Ovary (tissue), 10 donors: ENCODE measurements around the gene CFAP65. TPM values are rescaled to one million over a fixed set of nuclear protein-coding genes. Genes with fewer than 3 reads are reported as not detected.

Experiments
- DNase-seq, 5 donors: peaks; one replicate each; pipeline ENCODE4 v3.0.0-alpha.2; 2019 to 2020
- H3K27ac ChIP-seq, 2 donors: fragments of 200-600 bp; one replicate each; pipeline versions ENCODE4 v1.5.1 to v1.8.0; 2019 to 2022
- H3K27me3 ChIP-seq: fragments of 200-600 bp; one replicate; pipeline ENCODE4 v1.8.0; 2022
- H3K36me3 ChIP-seq: fragments of 200-600 bp; sonication (generic); one replicate; pipeline ENCODE4 v1.5.1; 2019
- H3K4me1 ChIP-seq: one replicate; pipeline ENCODE4 v1.8.1; 2013; ENCODE audit warnings: mild to moderate bottlenecking, moderate library complexity; ENCODE audit not compliant: insufficient read depth
- H3K4me3 ChIP-seq: fragments of 200-600 bp; sonication (generic); one replicate; pipeline ENCODE4 v1.5.1; 2017
- H3K9me3 ChIP-seq, 2 donors: fragments of 200-600 bp in 1 of 2; sonication (generic) in 1 of 2; one replicate each; pipeline versions ENCODE4 v1.5.1 to v1.8.1; 2013 to 2019; ENCODE audit warnings: mild to moderate bottlenecking in 1 of 2, moderate library complexity in 1 of 2
- CTCF ChIP-seq, 3 donors: fragments of 450-650 bp in 2 of 3; fragments of 200-600 bp in 1 of 3; IDR thresholded peaks; one replicate each; pipeline versions ENCODE4 v1.5.1 to v1.8.0; 2016 to 2022; ENCODE audit warnings: antibody characterized with exemption in 3 of 3, mild to moderate bottlenecking in 1 of 3
- EP300 ChIP-seq: sonication (generic); formaldehyde crosslinking; IDR thresholded peaks from one replicate; pipeline ENCODE4 v1.6.1; 2017; ENCODE audit warnings: antibody characterized with exemption
- POLR2A ChIP-seq: fragments of 450-650 bp; IDR thresholded peaks from one replicate; pipeline ENCODE4 v1.6.1; 2017; ENCODE audit warnings: antibody characterized with exemption, mild to moderate bottlenecking, moderate library complexity
- WGBS, 3 donors: extraction: QIAGEN DNeasy Blood & Tissue Kit in 1 of 3; methylation state at CpG; one replicate each; pipeline versions ENCODE4 v1.1.5 to v1.1.7; 2013 to 2017; 5-methylcytosine and 5-hydroxymethylcytosine counted together
- intact Hi-C, 4 donors: fragments of 100-400 bp; cut with DNase I; formaldehyde crosslinking; loops; one replicate each; pipeline versions ENCODE4 v1.11.0 to v1.15.1; 2022 to 2023
- long read RNA-seq, 3 donors: library from polyadenylated mRNA in 2 of 3; unstranded in 2 of 3; transcript quantifications; one replicate each; pipeline ENCODE4 v2.0.0 and lab custom pipeline, GENCODE V29; 2021 to 2026
- polyA plus RNA-seq, 2 donors: library from polyadenylated mRNA; stranded (reverse); fragments of 200-250 nt in 1 of 2; fragments of 350-450 nt in 1 of 2; fragmentation: Illumina TruSeq in 1 of 2; extraction: RNeasy Lipid Tissue Mini Kit (QIAGEN cat#74804) in 1 of 2; gene quantifications; one replicate each; pipeline ENCODE4 v1.2.3, GENCODE V29; 2013 to 2014
- total RNA-seq, 7 donors: library from RNA; depleted of rRNA in 2 of 7; stranded (reverse); fragments of >200 nt in 2 of 7; fragmentation: NEBNext Ultra II Directional in 3 of 7; extraction: Animal tissue kit (Norgen Biotek cat#: 25700) in 3 of 7; gene quantifications; one replicate each; pipeline versions ENCODE4 v1.1.0 to v1.2.4, GENCODE V29; 2016 to 2023
- donor health status: DM: no; HTN: no; CAD: no; lungs with moderate emphysema.
- donor health status: DM: no; HTN: no; CAD: no.
- donor health status: Bipolar disorder and iron deficiency.
- donor health status: DM: yes; HTN: yes; CAD: no.
- donor health status: DM: no; HTN: no; CAD: no.
- donor health status: DM: yes; HTN: yes; CAD: no.

Gene CFAP65, protein sequence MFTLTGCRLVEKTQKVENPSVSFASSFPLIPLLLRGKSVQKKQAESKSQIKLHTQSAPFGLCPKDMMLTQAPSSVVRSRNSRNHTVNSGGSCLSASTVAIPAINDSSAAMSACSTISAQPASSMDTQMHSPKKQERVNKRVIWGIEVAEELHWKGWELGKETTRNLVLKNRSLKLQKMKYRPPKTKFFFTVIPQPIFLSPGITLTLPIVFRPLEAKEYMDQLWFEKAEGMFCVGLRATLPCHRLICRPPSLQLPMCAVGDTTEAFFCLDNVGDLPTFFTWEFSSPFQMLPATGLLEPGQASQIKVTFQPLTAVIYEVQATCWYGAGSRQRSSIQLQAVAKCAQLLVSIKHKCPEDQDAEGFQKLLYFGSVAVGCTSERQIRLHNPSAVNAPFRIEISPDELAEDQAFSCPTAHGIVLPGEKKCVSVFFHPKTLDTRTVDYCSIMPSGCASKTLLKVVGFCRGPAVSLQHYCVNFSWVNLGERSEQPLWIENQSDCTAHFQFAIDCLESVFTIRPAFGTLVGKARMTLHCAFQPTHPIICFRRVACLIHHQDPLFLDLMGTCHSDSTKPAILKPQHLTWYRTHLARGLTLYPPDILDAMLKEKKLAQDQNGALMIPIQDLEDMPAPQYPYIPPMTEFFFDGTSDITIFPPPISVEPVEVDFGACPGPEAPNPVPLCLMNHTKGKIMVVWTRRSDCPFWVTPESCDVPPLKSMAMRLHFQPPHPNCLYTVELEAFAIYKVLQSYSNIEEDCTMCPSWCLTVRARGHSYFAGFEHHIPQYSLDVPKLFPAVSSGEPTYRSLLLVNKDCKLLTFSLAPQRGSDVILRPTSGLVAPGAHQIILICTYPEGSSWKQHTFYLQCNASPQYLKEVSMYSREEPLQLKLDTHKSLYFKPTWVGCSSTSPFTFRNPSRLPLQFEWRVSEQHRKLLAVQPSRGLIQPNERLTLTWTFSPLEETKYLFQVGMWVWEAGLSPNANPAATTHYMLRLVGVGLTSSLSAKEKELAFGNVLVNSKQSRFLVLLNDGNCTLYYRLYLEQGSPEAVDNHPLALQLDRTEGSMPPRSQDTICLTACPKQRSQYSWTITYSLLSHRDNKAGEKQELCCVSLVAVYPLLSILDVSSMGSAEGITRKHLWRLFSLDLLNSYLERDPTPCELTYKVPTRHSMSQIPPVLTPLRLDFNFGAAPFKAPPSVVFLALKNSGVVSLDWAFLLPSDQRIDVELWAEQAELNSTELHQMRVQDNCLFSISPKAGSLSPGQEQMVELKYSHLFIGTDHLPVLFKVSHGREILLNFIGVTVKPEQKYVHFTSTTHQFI (N-terminal part only)
- total RNA-seq (10 to 100 TPM in 1 of 7 donors, 1 to 10 TPM in 1, under 1 TPM in 3, not detected in 2; 0.82 to 19.6 (median 0.95) TPM), polyA plus RNA-seq (under 1 TPM in 1 of 2 donors, not detected in 1; 0.04 TPM)
- long read RNA-seq, donor 1: 0 reads
- long read RNA-seq, donor 2: 0 reads
- long read RNA-seq, donor 3: 0 reads

- no peak within 1 kb of the TSS for H3K4me3 ChIP-seq
- H3K36me3 ChIP-seq: no peaks in the 10 kb centered on the region
- H3K27me3 ChIP-seq: no peaks in the 10 kb centered on the region
- intact Hi-C loops: no loop called here
- peak in 1 of 5 donors; percentile 59 for DNase-seq
- TF ChIP-seq CTCF (IDR thresholded peaks at IDR 0.05) (no peak), EP300 (no peak), POLR2A (no peak)
- no peaks in the 10 kb centered on the region for H3K9me3 ChIP-seq
- 1 to 2% (median 1%) methylated on average over 21 of the region's 21 CpGs for WGBS, 3 donors
- H3K4me1 ChIP-seq: no peaks in the 10 kb centered on the region
- no peak within 1 kb of the TSS for H3K27ac ChIP-seq
These were observed at the start of gene CFAP65 for GRCh38 chr2:219041252-219041651. CFAP65 (minus strand) TSS chr2:219041516; CDS start chr2:219039048, 2,468 bp downstream.

GRCh38 chr2:219090436-219091299, 49.4 kb upstream of the CFAP65 start:
- WGBS, 3 donors: 69 to 85% (median 80%) methylated on average over 4 of the region's 4 CpGs
- H3K27me3 ChIP-seq: no peaks in the 10 kb centered on the region
- intact Hi-C loops: no loop called here

GRCh38 chr2:219089330-219089729, 48.0 kb upstream of the CFAP65 start:
- TF ChIP-seq EP300 (no peak), POLR2A (no peak), CTCF (IDR thresholded peaks at IDR 0.05) (no peak)
- Histone ChIP-seq H3K4me3 (no peak overlapping the region), H3K36me3 (no peaks in the 10 kb centered on the region), H3K27me3 (no peaks in the 10 kb centered on the region), H3K9me3 (no peaks in the 10 kb centered on the region), H3K27ac (no peak overlapping the region), H3K4me1 (no peaks in the 10 kb centered on the region)
- no peak for DNase-seq
- intact Hi-C loops: no loop called here
- WGBS, 3 donors: 96 to 98% (median 97%) methylated on average over 4 of the region's 4 CpGs

More at GRCh38 chr2:219090436-219091299, 49.4 kb upstream of the CFAP65 start:
- Histone ChIP-seq H3K36me3 (no peaks in the 10 kb centered on the region), H3K4me3 (no peak overlapping the region), H3K4me1 (no peaks in the 10 kb centered on the region), H3K27ac (no peak overlapping the region), H3K9me3 (no peaks in the 10 kb centered on the region)
- TF ChIP-seq POLR2A: no peak
- DNase-seq: no peak

DNA sequence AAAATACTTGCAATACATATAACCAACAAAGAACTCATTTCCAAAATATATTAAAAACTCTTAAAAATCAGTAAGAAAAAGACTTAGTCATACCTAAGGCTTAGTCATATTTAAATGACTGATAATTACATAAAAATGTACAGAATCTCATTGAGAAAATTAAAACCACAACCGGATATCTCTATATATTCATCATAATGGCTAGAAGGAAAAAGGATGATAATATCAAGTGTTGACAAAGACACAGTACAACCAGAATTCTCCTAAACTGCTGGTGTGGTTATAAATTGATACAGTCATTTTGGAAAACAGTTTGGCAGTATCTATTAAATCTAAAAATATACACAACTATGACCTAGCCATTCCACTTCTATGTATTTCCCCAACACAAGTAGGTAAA, 46.5 kb upstream of the CFAP65 start:
- H3K9me3 ChIP-seq: no peaks in the 10 kb centered on the region
- intact Hi-C loops: no loop called here
- TF ChIP-seq CTCF (IDR thresholded peaks at IDR 0.05) (no peak), EP300 (no peak), POLR2A (no peak)
- H3K36me3 ChIP-seq: no peaks in the 10 kb centered on the region
- WGBS, 3 donors: 93 to 99% (median 96%) methylated on average over 1 of the region's 1 CpG
- H3K4me3 ChIP-seq: no peak overlapping the region
- H3K27ac ChIP-seq: no peak overlapping the region
- H3K4me1 ChIP-seq: no peaks in the 10 kb centered on the region
- no peaks in the 10 kb centered on the region for H3K27me3 ChIP-seq
- no peak for DNase-seq
